OCI-LY3 (cell line): ENCODE measurements around the gene CACNA1C.

Experiments
- CTCF ChIP-seq: fragments of 200-600, 300-600 bp; sonication (generic); IDR thresholded peaks from 2 replicates; pipeline ENCODE4 v1.5.1; 2014; ENCODE audit warnings: antibody characterized with exemption, low read length, low read depth
- EZH2phosphoT487 ChIP-seq: fragments of 200-600 bp; shearing (Covaris generic); IDR thresholded peaks from 2 replicates; pipeline ENCODE4 v1.6.1; 2018; ENCODE audit warnings: antibody characterized with exemption, mixed run types, low read depth

- TF ChIP-seq CTCF (no peak), EZH2phosphoT487 (no peak)
Measured at GRCh38 chr12:2652011-2652400, 599.2 kb downstream of the CACNA1C start.
